AG09319 (cell line): ENCODE results near the gene CCSER1.

Experiments used
- DNase-seq: peaks from one replicate; pipeline ENCODE4 v3.0.0-alpha.2; 2010; ENCODE audit warnings: low read depth; ENCODE audit errors: extremely low read depth
- CTCF ChIP-seq: IDR thresholded peaks from 2 replicates; pipeline ENCODE4 v1.5.1; 2011; ENCODE audit warnings: low read depth, mild to moderate bottlenecking, inconsistent platforms, low read length, moderate library complexity

The CCSER1 gene

GRCh38 chr4:91222014-91222413, 1094.8 kb downstream of the CCSER1 start:
- DNase-seq: no peak
- no peak for TF ChIP-seq CTCF

- DNase-seq: no peak
- no peak for TF ChIP-seq CTCF
These were observed 1099.7 kb downstream of the CCSER1 start for GRCh38 chr4:91226867-91227266.

DNA sequence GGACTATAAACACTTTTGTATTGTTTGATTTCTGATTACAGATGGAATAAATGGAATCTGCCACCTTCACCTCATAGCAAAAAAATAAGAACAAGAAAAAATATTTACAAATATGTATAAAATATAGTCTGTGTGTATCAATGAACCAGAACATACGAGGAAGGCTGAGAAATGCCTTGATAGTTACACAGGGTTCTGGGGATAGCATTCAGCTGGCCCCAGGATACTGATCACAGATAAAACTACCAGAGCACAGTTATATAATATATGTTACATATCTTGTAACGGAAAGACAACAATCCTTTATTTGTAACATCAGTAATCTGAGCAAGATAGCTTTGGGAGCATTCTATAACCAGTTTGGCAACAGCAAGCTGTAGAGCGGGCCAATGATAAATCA, 1101.5 kb downstream of the CCSER1 start:
- DNase-seq: no peak
- TF ChIP-seq CTCF: no peak

- no peak for DNase-seq
- TF ChIP-seq CTCF: no peak
These were observed 1106.0 kb downstream of the CCSER1 start for GRCh38 chr4:91233164-91233563.

DNA sequence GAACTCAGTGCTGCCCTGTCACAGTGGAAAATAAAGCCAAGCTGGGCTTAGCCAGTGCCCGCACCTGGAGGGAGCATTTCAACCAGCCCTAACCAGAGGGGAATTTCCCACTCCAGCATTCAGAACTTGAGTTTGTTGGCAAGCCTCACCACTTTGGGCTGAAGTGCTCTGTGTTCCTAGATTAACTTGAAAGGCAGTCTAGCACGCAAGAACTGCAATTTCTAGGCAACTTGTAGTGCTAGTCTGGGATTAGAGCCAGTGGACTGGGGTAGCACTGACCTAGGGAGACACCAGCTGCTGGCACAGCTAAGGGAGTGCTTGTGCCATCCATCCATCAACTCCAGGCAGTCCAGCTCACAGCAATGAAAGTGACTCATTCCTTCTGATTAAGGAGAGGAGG, 1115.9 kb downstream of the CCSER1 start:
- TF ChIP-seq CTCF: no peak
- no peak for DNase-seq

GRCh38 chr4:91256043-91256442, 1128.8 kb downstream of the CCSER1 start:
- DNase-seq: no peak
- no peak for TF ChIP-seq CTCF

DNA sequence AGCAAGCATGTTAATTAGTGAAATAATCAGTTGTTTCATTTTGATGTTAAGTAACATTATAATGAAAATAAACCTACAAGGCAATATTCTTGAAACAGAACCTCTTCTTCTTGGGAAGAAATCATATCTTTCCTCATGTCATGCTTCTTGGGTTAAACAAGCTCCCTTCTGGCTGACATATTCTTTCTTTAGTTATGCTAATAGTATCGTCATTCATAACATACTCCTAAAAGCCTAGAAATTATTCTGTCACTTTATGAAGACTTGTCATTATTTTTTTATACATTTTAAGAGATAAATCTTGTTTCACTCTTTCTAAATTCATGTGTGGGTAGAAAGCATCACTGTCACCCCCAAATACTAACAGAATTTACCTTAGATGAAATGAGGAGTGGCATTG, 1129.6 kb downstream of the CCSER1 start:
- TF ChIP-seq CTCF: no peak

More for the DNA sequence above, 1129.6 kb downstream of the CCSER1 start:
- DNase-seq: no peak
